Measurements from ENCODE around the gene SCD.

DNA sequence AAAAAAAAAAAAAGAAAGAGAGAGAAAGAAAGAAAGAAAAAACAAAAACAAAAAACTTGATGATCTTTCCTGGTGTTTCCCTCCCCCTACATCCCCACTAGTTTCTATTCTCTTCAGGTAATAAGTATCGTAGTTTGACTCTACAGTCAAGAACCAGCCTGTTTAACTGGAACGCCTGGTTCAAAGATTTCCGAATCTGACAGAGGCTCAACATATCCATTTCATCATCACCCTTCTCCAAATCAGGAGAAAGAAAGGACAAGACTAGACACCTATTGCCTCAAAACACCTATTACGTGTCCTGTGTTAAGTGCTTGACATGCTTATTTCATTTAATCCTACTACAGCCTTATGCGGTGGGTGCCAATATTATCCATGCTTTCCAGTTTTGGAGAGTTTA, 40.2 kb upstream of the SCD start:
- TF ChIP-seq POLR2AphosphoS5 (IDR thresholded peaks at IDR 0.05; ENCODE audit: borderline replicate concordance, low read depth, low read length) (no peak), EZH2 (IDR thresholded peaks at IDR 0.05) (no peak)
